Activated T-cell treated with anti-CD3 and anti-CD28 coated beads, Interleukin-2, amount 50 U/mL, for 24 hours (primary cell): Measurements from ENCODE around the gene SLC39A13.

Source experiments
- DNase-seq: peaks from one replicate; pipeline ENCODE4 v3.0.0-alpha.2; 2020
- H3K27ac Mint-ChIP-seq: 2 replicates; pipeline ENCODE4 v1.8.0; 2020; ENCODE audit warnings: mild to moderate bottlenecking, mixed read lengths
- H3K27me3 Mint-ChIP-seq: 2 replicates; pipeline ENCODE4 v1.8.0; 2020; ENCODE audit warnings: mixed read lengths
- H3K36me3 Mint-ChIP-seq: 2 replicates; pipeline ENCODE4 v1.8.0; 2020; ENCODE audit warnings: low read depth, mixed read lengths
- H3K4me1 Mint-ChIP-seq: 2 replicates; pipeline ENCODE4 v1.8.0; 2020; ENCODE audit warnings: low read depth, mixed read lengths
- H3K4me3 Mint-ChIP-seq: 2 replicates; pipeline ENCODE4 v1.8.0; 2020; ENCODE audit warnings: mild to moderate bottlenecking, moderate library complexity, mixed read lengths
- H3K9me3 Mint-ChIP-seq: 2 replicates; pipeline ENCODE4 v1.8.0; 2020; ENCODE audit warnings: mixed read lengths

The SLC39A13 gene

GRCh38 chr11:47406896-47407745 is 1.3 kb upstream of the SLC39A13 start:
- Mint-ChIP-seq H3K27ac (peak overlapping the region; percentile 97), H3K4me3 (peak overlapping the region; percentile 87), H3K9me3 (no peaks in the 10 kb centered on the region), H3K36me3 (peaks cover 4% of the 10 kb centered on the region), H3K4me1 (peaks cover 25% of the 10 kb centered on the region), H3K27me3 (no peaks in the 10 kb centered on the region)
- peak; percentile 34 for DNase-seq

GRCh38 chr11:47408598-47409439 is 429 bp downstream of the SLC39A13 start:
- H3K4me3 Mint-ChIP-seq, result peak overlapping the region; percentile 88

GRCh38 chr11:47409440-47410369 is 1.3 kb downstream of the SLC39A13 start:
- peaks cover 19% of the 10 kb centered on the region for H3K36me3 Mint-ChIP-seq
- H3K27ac Mint-ChIP-seq, result peak overlapping the region; percentile 95
- no peaks in the 10 kb centered on the region for H3K27me3 Mint-ChIP-seq
- DNase-seq, result no peak
- H3K4me3 Mint-ChIP-seq, result peak overlapping the region; percentile 88
- H3K4me1 Mint-ChIP-seq, result peaks cover 26% of the 10 kb centered on the region
- H3K9me3 Mint-ChIP-seq, result no peaks in the 10 kb centered on the region

More at GRCh38 chr11:47408598-47409439, 429 bp downstream of the SLC39A13 start:
- peak overlapping the region; percentile 95 for H3K27ac Mint-ChIP-seq
- no peaks in the 10 kb centered on the region for H3K9me3 Mint-ChIP-seq
- no peaks in the 10 kb centered on the region for H3K27me3 Mint-ChIP-seq
- peaks cover 26% of the 10 kb centered on the region for H3K4me1 Mint-ChIP-seq
- no peak for DNase-seq
- peaks cover 13% of the 10 kb centered on the region for H3K36me3 Mint-ChIP-seq

- Mint-ChIP-seq H3K4me3 (no peak overlapping the region), H3K4me1 (peaks cover 26% of the 10 kb centered on the region), H3K36me3 (peaks cover 26% of the 10 kb centered on the region), H3K27ac (peak overlapping the region; percentile 61), H3K9me3 (no peaks in the 10 kb centered on the region), H3K27me3 (no peaks in the 10 kb centered on the region)
- DNase-seq, result no peak
Measured at GRCh38 chr11:47410370-47411264, 2.2 kb downstream of the SLC39A13 start.

GRCh38 chr11:47411884-47412746 is 3.7 kb downstream of the SLC39A13 start:
- peak; percentile 73 for DNase-seq
- H3K36me3 Mint-ChIP-seq, result peaks cover 37% of the 10 kb centered on the region

GRCh38 chr11:47413351-47413750 is 5.0 kb downstream of the SLC39A13 start:
- DNase-seq, result no peak
- peak overlapping the region; percentile 74 for H3K27ac Mint-ChIP-seq
- peaks cover 47% of the 10 kb centered on the region for H3K36me3 Mint-ChIP-seq
- no peak overlapping the region for H3K4me3 Mint-ChIP-seq
- H3K4me1 Mint-ChIP-seq, result peaks cover 14% of the 10 kb centered on the region
- H3K27me3 Mint-ChIP-seq, result no peaks in the 10 kb centered on the region
- no peaks in the 10 kb centered on the region for H3K9me3 Mint-ChIP-seq

More at GRCh38 chr11:47411884-47412746, 3.7 kb downstream of the SLC39A13 start:
- peaks cover 22% of the 10 kb centered on the region for H3K4me1 Mint-ChIP-seq
- peak overlapping the region; percentile 55 for H3K27ac Mint-ChIP-seq
- H3K27me3 Mint-ChIP-seq, result no peaks in the 10 kb centered on the region
- H3K4me3 Mint-ChIP-seq, result no peak overlapping the region
- H3K9me3 Mint-ChIP-seq, result no peaks in the 10 kb centered on the region

GRCh38 chr11:47413908-47414684 is 5.7 kb downstream of the SLC39A13 start:
- H3K27me3 Mint-ChIP-seq, result no peaks in the 10 kb centered on the region
- DNase-seq, result no peak
- peak overlapping the region; percentile 74 for H3K27ac Mint-ChIP-seq
- peaks cover 53% of the 10 kb centered on the region for H3K36me3 Mint-ChIP-seq
- no peak overlapping the region for H3K4me3 Mint-ChIP-seq
- no peaks in the 10 kb centered on the region for H3K9me3 Mint-ChIP-seq
- H3K4me1 Mint-ChIP-seq, result peaks cover 10% of the 10 kb centered on the region

- peaks cover 6% of the 10 kb centered on the region for H3K4me1 Mint-ChIP-seq
- no peaks in the 10 kb centered on the region for H3K27me3 Mint-ChIP-seq
- H3K27ac Mint-ChIP-seq, result no peak overlapping the region
- no peak overlapping the region for H3K4me3 Mint-ChIP-seq
- DNase-seq, result peak; percentile 35
- H3K9me3 Mint-ChIP-seq, result no peaks in the 10 kb centered on the region
- peaks cover 58% of the 10 kb centered on the region for H3K36me3 Mint-ChIP-seq
Measured at GRCh38 chr11:47414685-47415070, 6.3 kb downstream of the SLC39A13 start.

GRCh38 chr11:47415091-47415854 is 6.9 kb downstream of the SLC39A13 start:
- peaks cover 3% of the 10 kb centered on the region for H3K4me1 Mint-ChIP-seq
- DNase-seq, result peak; percentile 36
- H3K36me3 Mint-ChIP-seq, result peaks cover 64% of the 10 kb centered on the region
- no peaks in the 10 kb centered on the region for H3K27me3 Mint-ChIP-seq
- no peak overlapping the region for H3K4me3 Mint-ChIP-seq
- peak overlapping the region; percentile 41 for H3K27ac Mint-ChIP-seq
- H3K9me3 Mint-ChIP-seq, result no peaks in the 10 kb centered on the region

GRCh38 chr11:47415949-47416472 is 7.6 kb downstream of the SLC39A13 start:
- Mint-ChIP-seq H3K27me3 (no peaks in the 10 kb centered on the region), H3K4me3 (no peak overlapping the region), H3K4me1 (peaks cover 1% of the 10 kb centered on the region), H3K36me3 (peaks cover 71% of the 10 kb centered on the region), H3K9me3 (no peaks in the 10 kb centered on the region), H3K27ac (no peak overlapping the region)
- DNase-seq, result peak; percentile 36

- no peak for DNase-seq
- Mint-ChIP-seq H3K9me3 (no peaks in the 10 kb centered on the region), H3K27ac (peak overlapping the region; percentile 73), H3K36me3 (peaks cover 86% of the 10 kb centered on the region), H3K4me3 (no peak overlapping the region), H3K4me1 (peaks cover 1% of the 10 kb centered on the region), H3K27me3 (no peaks in the 10 kb centered on the region)
Measured at GRCh38 chr11:47417712-47418111, 9.3 kb downstream of the SLC39A13 start.
